GM12875 (cell line): ENCODE measurements around the gene NUTF2.

Source experiments
- H3K4me3 ChIP-seq: one replicate; pipeline ENCODE4 v1.5.1; 2011; ENCODE audit warnings: low read depth, low read length, control low read depth
- TF ChIP-seq, protein P1 (sequence below): IDR thresholded peaks from 2 replicates; pipeline ENCODE4 v1.5.1; 2011; ENCODE audit warnings: low read depth, mild to moderate bottlenecking, control low read depth, inconsistent platforms, low read length, moderate library complexity, borderline replicate concordance; ENCODE audit not compliant: insufficient read depth

The NUTF2 gene

GRCh38 chr16:67873435-67874370, 27.0 kb downstream of the NUTF2 start:
- TF ChIP-seq, protein P1, sequence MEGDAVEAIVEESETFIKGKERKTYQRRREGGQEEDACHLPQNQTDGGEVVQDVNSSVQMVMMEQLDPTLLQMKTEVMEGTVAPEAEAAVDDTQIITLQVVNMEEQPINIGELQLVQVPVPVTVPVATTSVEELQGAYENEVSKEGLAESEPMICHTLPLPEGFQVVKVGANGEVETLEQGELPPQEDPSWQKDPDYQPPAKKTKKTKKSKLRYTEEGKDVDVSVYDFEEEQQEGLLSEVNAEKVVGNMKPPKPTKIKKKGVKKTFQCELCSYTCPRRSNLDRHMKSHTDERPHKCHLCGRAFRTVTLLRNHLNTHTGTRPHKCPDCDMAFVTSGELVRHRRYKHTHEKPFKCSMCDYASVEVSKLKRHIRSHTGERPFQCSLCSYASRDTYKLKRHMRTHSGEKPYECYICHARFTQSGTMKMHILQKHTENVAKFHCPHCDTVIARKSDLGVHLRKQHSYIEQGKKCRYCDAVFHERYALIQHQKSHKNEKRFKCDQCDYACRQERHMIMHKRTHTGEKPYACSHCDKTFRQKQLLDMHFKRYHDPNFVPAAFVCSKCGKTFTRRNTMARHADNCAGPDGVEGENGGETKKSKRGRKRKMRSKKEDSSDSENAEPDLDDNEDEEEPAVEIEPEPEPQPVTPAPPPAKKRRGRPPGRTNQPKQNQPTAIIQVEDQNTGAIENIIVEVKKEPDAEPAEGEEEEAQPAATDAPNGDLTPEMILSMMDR, result no peak
- H3K4me3 ChIP-seq, result peak overlapping the region; percentile 87

- TF ChIP-seq, protein P1, result no peak
These were observed 27.6 kb downstream of the NUTF2 start for GRCh38 chr16:67874372-67874771.

GRCh38 chr16:67877064-67877463, 30.3 kb downstream of the NUTF2 start:
- no peak overlapping the region for H3K4me3 ChIP-seq
- TF ChIP-seq, protein P1, result no peak

More at GRCh38 chr16:67874372-67874771, 27.6 kb downstream of the NUTF2 start:
- peak overlapping the region; percentile 87 for H3K4me3 ChIP-seq

DNA sequence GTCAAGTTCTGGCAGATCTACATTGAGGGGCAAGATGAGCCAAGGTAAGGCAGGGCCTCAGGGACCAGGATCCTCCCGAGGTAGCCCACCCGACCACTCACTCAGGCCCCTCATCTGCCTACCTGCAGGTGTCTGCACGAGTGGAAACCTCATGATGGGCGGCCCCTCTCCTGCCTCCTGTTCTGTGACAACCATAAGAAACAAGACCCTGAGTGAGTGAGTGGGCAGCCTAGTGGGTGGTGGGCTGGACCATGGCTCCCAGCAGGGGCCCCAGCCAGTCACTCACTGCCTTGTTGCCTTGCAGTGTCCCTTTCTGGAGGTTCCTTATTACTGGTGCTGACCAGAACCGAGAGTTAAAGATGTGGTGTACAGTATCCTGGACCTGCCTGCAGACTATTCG, 31.5 kb downstream of the NUTF2 start:
- TF ChIP-seq, protein P1, result no peak
- no peak overlapping the region for H3K4me3 ChIP-seq

GRCh38 chr16:67878846-67879245, 32.1 kb downstream of the NUTF2 start:
- no peak overlapping the region for H3K4me3 ChIP-seq
- TF ChIP-seq, protein P1, result no peak

DNA sequence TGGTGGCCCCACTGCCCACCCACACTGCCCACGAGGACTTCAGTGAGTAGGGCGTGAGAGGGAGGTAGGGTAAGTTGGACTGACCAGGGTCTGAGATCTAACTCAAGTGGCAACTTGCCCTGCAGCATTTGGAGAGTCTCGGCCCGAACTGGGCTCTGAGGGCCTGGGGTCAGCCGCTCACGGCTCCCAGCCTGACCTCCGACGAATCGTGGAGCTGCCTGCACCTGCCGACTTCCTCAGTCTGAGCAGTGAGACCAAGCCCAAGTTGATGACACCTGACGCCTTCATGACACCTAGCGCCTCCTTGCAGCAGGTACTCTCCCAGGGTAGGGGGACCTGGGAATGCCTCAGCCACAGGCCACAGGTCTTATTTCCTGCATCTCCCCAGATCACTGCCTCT, 32.7 kb downstream of the NUTF2 start:
- TF ChIP-seq, protein P1, result no peak
- H3K4me3 ChIP-seq, result no peak overlapping the region

DNA sequence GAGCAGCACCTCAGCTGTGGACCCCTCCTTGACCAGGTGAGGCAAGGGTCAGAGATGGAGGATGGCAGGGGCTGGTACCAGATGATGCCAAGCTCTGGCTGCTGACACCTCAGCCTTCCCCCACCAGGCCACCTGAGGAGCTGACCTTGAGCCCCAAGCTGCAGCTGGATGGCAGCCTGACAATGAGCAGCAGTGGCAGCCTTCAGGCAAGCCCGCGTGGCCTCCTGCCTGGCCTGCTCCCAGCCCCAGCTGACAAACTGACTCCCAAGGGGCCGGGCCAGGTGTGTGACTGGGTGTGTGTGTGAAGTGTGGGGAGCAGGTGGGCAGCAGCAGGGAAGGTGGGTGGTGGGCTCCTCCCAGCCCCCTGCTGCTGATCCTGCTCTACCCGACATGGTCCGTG, 33.2 kb downstream of the NUTF2 start:
- TF ChIP-seq, protein P1, result no peak
- no peak overlapping the region for H3K4me3 ChIP-seq
